GM19372 (cell line): ENCODE data around the gene PDE8B.

Experiments used
- ATAC-seq: cut with Tn5 transposase; IDR thresholded peaks from one replicate; pipeline ENCODE4 v1.9.1; 2021; ENCODE audit warnings: mild to moderate bottlenecking, low read depth, moderate library complexity; ENCODE audit not compliant: unreplicated experiment

Gene PDE8B

GRCh38 chr5:77189421-77189820 is 21.1 kb upstream of the PDE8B start:
- no peak for ATAC-seq

- ATAC-seq: no peak
Measured at GRCh38 chr5:77192441-77193050, 17.9 kb upstream of the PDE8B start.

GRCh38 chr5:77194762-77195161 is 15.7 kb upstream of the PDE8B start:
- no peak for ATAC-seq

GRCh38 chr5:77197840-77198554 is 12.5 kb upstream of the PDE8B start:
- ATAC-seq: no peak

- ATAC-seq: no peak
Measured at GRCh38 chr5:77200663-77201062, 9.8 kb upstream of the PDE8B start.

GRCh38 chr5:77202145-77202544 is 8.3 kb upstream of the PDE8B start:
- ATAC-seq: no peak

- no peak for ATAC-seq
Measured at GRCh38 chr5:77204967-77205366, 5.5 kb upstream of the PDE8B start.

- ATAC-seq: no peak
Measured at GRCh38 chr5:77208507-77209163, 1.8 kb upstream of the PDE8B start.

- no peak for ATAC-seq
Measured at GRCh38 chr5:77209495-77210090, 887 bp upstream of the PDE8B start.

GRCh38 chr5:77210964-77211690 is 647 bp downstream of the PDE8B start:
- ATAC-seq: no peak

- no peak for ATAC-seq
Measured at GRCh38 chr5:77211691-77212047, 1.2 kb downstream of the PDE8B start.

GRCh38 chr5:77213601-77214000 is 3.1 kb downstream of the PDE8B start:
- ATAC-seq: no peak

GRCh38 chr5:77214151-77214550 is 3.7 kb downstream of the PDE8B start:
- ATAC-seq: no peak

GRCh38 chr5:77218263-77218662 is 7.8 kb downstream of the PDE8B start:
- ATAC-seq: no peak

GRCh38 chr5:77221115-77221514 is 10.6 kb downstream of the PDE8B start:
- ATAC-seq: no peak

GRCh38 chr5:77222722-77223121 is 12.2 kb downstream of the PDE8B start:
- ATAC-seq: no peak

GRCh38 chr5:77223653-77224052 is 13.2 kb downstream of the PDE8B start:
- ATAC-seq: no peak

GRCh38 chr5:77224672-77225355 is 14.3 kb downstream of the PDE8B start:
- ATAC-seq: no peak

GRCh38 chr5:77225531-77225930 is 15.1 kb downstream of the PDE8B start:
- no peak for ATAC-seq

GRCh38 chr5:77229887-77230286 is 19.4 kb downstream of the PDE8B start:
- no peak for ATAC-seq
